Urinary bladder (tissue), 4 donors: Measurements from ENCODE around the gene SOS2. TPM values are rescaled to one million over a fixed set of nuclear protein-coding genes. Genes with fewer than 3 reads are reported as not detected.

Experiments used
- DNase-seq: peaks from one replicate; pipeline ENCODE4 v3.0.0-alpha.2; 2015; ENCODE audit errors: extremely low spot score
- H3K27ac ChIP-seq: one replicate; pipeline ENCODE4 v1.5.1; 2013; ENCODE audit warnings: low read depth, mild to moderate bottlenecking, moderate library complexity
- H3K36me3 ChIP-seq: one replicate; pipeline ENCODE4 v1.6.1; 2013; ENCODE audit warnings: mild to moderate bottlenecking, moderate library complexity; ENCODE audit not compliant: insufficient read depth
- H3K4me1 ChIP-seq: one replicate; pipeline ENCODE4 v1.6.1; 2013; ENCODE audit warnings: mild to moderate bottlenecking, moderate library complexity; ENCODE audit not compliant: insufficient read depth
- H3K4me3 ChIP-seq: one replicate; pipeline ENCODE4 v1.5.1; 2013; ENCODE audit warnings: low read depth, low read length
- WGBS: extraction: QIAGEN DNeasy Blood & Tissue Kit; methylation state at CpG from one replicate; pipeline ENCODE4 v1.1.7; 2013; 5-methylcytosine and 5-hydroxymethylcytosine counted together
- polyA plus RNA-seq: library from polyadenylated mRNA; stranded (reverse); fragments of 200-250 nt; gene quantifications from one replicate; pipeline ENCODE4 v1.2.3, GENCODE V29; 2013
- total RNA-seq: library from RNA; depleted of rRNA; stranded (reverse); fragments of >200 nt; gene quantifications from one replicate; pipeline ENCODE4 v1.2.3, GENCODE V29; 2014
- donor health status: healthy with polysubstance abuse.
- donor health status: healthy.

SOS2 gene
- total and polyA plus RNA-seq, 2 donors, result 17.5 to 87.9 TPM

- no peak overlapping the region for H3K27ac ChIP-seq
- no peak overlapping the region for H3K4me3 ChIP-seq
- WGBS, result 30% methylated on average over 3 of the region's 3 CpGs
- DNase-seq, result no peak
- no peaks in the 10 kb centered on the region for H3K4me1 ChIP-seq
- H3K36me3 ChIP-seq, result no peaks in the 10 kb centered on the region
Measured at GRCh38 chr14:50237427-50237826, 6.0 kb upstream of the SOS2 start.

DNA sequence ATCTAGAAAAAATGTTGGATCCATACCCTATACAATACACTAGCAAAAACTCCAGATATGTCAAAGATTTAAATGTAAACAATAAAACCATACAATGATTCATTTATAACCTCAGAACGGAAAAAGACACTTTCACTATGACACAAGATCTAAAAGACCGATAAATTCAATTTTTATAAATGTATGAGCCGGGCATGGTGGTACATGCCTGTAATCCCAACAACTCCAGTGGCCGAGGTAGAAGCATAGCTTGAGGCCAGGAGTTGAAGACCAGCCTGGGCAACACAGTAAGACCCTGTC, 2.5 kb upstream of the SOS2 start:
- Histone ChIP-seq H3K4me3 (no peak overlapping the region), H3K4me1 (no peaks in the 10 kb centered on the region), H3K27ac (no peak overlapping the region), H3K36me3 (no peaks in the 10 kb centered on the region)
- 88% methylated on average over 4 of the region's 4 CpGs for WGBS
- no peak for DNase-seq

- DNase-seq, result no peak
- no peak overlapping the region for H3K27ac ChIP-seq
- no peak overlapping the region for H3K4me3 ChIP-seq
- 70% methylated on average over 14 of the region's 14 CpGs for WGBS
- H3K36me3 ChIP-seq, result no peaks in the 10 kb centered on the region
- no peaks in the 10 kb centered on the region for H3K4me1 ChIP-seq
Measured at GRCh38 chr14:50233166-50233950, 2.0 kb upstream of the SOS2 start.

GRCh38 chr14:50232276-50232642, 881 bp upstream of the SOS2 start:
- DNase-seq, result no peak
- Histone ChIP-seq H3K4me3 (peak overlapping the region; percentile 89), H3K27ac (peak overlapping the region; percentile 94), H3K4me1 (no peaks in the 10 kb centered on the region), H3K36me3 (no peaks in the 10 kb centered on the region)
- 34% methylated on average over 13 of the region's 13 CpGs for WGBS

DNA sequence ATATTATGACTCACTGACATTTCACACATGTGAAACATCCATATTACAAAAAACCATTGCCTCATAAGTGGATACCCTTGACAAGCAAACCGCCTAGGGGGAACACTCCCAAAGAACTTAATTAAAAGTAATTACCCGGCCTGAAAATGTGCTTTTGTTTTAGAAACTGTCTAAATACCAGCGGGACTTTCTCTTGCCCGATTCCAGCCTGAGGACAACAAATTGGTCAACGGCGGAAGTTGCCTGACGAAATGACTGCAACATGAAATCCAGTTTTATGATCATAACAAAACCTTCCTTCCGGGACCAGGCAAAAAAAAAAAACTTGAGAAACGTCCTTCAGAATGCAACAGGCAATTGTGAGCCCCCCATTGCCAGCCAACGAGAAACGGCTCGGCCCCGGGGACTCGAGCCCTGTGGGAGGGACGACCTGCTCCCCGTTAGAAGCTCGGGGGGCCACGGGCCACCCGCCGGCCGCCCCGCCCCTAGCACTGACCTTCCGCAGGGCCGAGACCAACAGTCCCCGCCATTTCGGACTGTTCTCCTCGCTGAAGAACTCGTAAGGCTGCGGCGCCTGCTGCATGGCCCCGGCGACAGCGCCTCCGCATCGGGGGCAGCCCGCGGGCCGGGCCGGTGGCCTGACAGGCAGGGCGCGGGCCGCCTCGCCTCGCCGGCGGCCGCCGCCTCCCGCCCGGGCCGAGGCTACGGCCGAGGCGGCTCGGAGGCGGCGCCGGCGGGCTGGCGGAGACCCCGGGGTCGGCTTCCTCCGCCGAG, 490 bp downstream of the SOS2 start:
- under 1% methylated on average over 64 of the region's 64 CpGs for WGBS
- Histone ChIP-seq H3K4me3 (peak overlapping the region; percentile 89), H3K36me3 (no peaks in the 10 kb centered on the region), H3K27ac (peak overlapping the region; percentile 94), H3K4me1 (no peaks in the 10 kb centered on the region)
- DNase-seq, result no peak

DNA sequence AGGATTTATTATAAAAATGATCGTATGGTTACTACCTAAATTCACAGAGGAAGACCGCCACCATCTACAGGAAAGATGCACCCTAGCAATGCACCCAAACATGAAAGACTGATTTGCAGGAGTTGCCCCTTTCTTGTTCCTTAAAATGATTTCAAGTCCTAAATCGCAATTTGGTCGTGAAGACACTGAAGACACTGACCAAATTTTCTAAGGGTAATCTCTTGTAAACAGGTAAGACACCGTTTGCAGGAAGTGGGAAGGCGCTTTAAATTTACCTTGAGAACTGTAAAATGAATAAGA, 1.0 kb downstream of the SOS2 start:
- H3K36me3 ChIP-seq, result no peaks in the 10 kb centered on the region
- H3K4me3 ChIP-seq, result peak overlapping the region; percentile 89
- H3K4me1 ChIP-seq, result no peaks in the 10 kb centered on the region
- WGBS, result 2% methylated on average over 6 of the region's 6 CpGs
- H3K27ac ChIP-seq, result no peak overlapping the region
- DNase-seq, result no peak

- no peak overlapping the region for H3K27ac ChIP-seq
- DNase-seq, result no peak
- no peaks in the 10 kb centered on the region for H3K4me1 ChIP-seq
- H3K36me3 ChIP-seq, result no peaks in the 10 kb centered on the region
- H3K4me3 ChIP-seq, result no peak overlapping the region
- 42% methylated on average over 2 of the region's 2 CpGs for WGBS
Measured at GRCh38 chr14:50229681-50230080, 1.7 kb downstream of the SOS2 start.

GRCh38 chr14:50228313-50228712, 3.1 kb downstream of the SOS2 start:
- H3K4me1 ChIP-seq, result no peaks in the 10 kb centered on the region

GRCh38 chr14:50225974-50226297, 5.4 kb downstream of the SOS2 start:
- Histone ChIP-seq H3K4me1 (no peaks in the 10 kb centered on the region), H3K36me3 (no peaks in the 10 kb centered on the region), H3K27ac (no peak overlapping the region), H3K4me3 (no peak overlapping the region)
- 55% methylated on average over 5 of the region's 5 CpGs for WGBS
- no peak for DNase-seq

More at GRCh38 chr14:50228313-50228712, 3.1 kb downstream of the SOS2 start:
- Histone ChIP-seq H3K4me3 (no peak overlapping the region), H3K27ac (no peak overlapping the region), H3K36me3 (no peaks in the 10 kb centered on the region)
- DNase-seq, result no peak
- WGBS, result 97% methylated on average over 2 of the region's 2 CpGs

DNA sequence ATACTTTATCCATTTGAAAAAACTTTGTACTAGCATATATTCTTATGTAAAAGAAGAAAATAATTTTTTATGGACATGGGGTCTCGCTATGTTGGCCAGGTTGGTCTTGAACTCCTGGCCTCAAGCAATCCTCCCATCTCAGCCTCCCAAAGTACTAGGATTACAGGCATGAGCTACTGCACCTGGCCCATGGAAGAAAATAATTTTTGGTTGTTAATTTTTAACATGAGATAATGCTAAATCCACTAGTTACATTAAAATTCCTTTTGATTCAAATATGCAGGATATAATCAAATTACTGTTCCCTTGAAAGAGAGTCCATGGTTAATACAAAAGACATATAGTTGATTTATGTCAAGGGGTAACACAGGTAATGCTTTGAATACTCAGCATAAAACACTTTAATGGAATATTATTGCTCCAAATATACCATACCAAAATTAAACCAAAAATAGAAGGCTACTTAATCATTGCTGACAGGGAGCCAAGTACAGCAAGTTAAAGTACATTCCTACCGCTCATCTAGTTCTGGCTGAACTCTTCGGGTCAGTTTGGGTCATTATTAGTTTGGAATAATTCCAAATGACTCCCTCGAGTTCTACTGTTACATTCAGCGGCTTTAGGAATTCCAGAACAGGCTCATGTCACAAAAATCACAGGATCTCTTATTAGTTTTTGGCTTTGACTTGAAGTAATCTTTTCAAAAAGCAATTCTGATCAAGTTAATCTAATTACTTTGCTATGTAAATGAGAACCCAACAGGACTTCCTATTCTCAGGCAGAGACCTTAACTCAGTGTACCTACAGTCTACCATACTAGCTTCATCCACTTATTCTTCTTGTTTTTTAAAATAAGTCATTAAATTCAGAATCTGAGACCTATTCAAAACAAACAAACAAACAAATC, 6.1 kb downstream of the SOS2 start:
- H3K4me1 ChIP-seq, result no peaks in the 10 kb centered on the region
- no peak for DNase-seq

DNA sequence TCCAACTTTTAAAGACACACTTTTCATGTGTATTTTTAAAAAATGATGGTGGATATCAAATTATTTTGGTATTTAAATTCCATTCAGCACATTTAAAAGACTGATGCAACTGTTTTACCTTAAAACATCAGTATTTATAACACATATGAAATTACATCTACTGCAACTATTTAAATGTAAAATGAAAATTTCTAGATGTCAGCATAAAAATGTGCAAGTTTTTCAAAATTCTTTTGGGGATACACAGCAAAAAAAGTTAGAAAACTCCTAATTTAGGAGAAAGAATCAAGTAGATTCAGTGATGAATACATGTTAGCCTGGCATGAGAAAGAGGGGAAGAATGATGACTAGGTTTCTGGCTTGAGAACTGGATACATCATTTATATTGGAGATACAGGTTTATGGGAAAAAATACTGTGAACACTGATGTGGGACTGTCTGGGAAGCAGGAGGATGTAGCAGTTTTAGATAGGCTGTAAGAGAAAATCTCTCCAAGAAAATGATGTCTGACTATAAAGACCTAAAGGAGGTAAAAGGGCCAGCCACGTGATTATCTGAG, 9.2 kb downstream of the SOS2 start:
- WGBS, result 75% methylated on average over 1 of the region's 1 CpG
- H3K4me1 ChIP-seq, result no peaks in the 10 kb centered on the region
- no peak overlapping the region for H3K4me3 ChIP-seq
- DNase-seq, result no peak
- H3K36me3 ChIP-seq, result no peaks in the 10 kb centered on the region
- H3K27ac ChIP-seq, result no peak overlapping the region

More for the DNA sequence above, 6.1 kb downstream of the SOS2 start:
- Histone ChIP-seq H3K4me3 (no peak overlapping the region), H3K36me3 (no peaks in the 10 kb centered on the region), H3K27ac (no peak overlapping the region)
- 27% methylated on average over 5 of the region's 5 CpGs for WGBS

GRCh38 chr14:50218501-50218900, 12.9 kb downstream of the SOS2 start:
- 85% methylated on average over 5 of the region's 5 CpGs for WGBS
- H3K4me3 ChIP-seq, result no peak overlapping the region
- no peak overlapping the region for H3K27ac ChIP-seq
- no peaks in the 10 kb centered on the region for H3K4me1 ChIP-seq
- no peaks in the 10 kb centered on the region for H3K36me3 ChIP-seq
- no peak for DNase-seq

- H3K4me1 ChIP-seq, result no peaks in the 10 kb centered on the region
- WGBS, result 90% methylated on average over 2 of the region's 2 CpGs
- H3K36me3 ChIP-seq, result no peaks in the 10 kb centered on the region
- H3K4me3 ChIP-seq, result no peak overlapping the region
- DNase-seq, result no peak
- H3K27ac ChIP-seq, result no peak overlapping the region
Measured at GRCh38 chr14:50215416-50215815, 16.0 kb downstream of the SOS2 start.
